Measurements from ENCODE around the gene TEX19.
A peak's percentile ranks its signal among the peaks of the same experiment; 100 is the strongest.
"Not testable (repeated sequence)": the region's sequence is repeated elsewhere in the genome, so short reads cannot be mapped to it uniquely, and the experiment has no call there.

TEX19 gene

GRCh38 chr17:82346342-82347300 is 12.4 kb upstream of the TEX19 start:
- TF ChIP-seq CTCF (conservative IDR thresholded peaks at IDR 0.05; ENCODE audit: control insufficient read depth, insufficient read depth, low read depth, low read length) = no peak
- no peak overlapping the region for H3K4me3 ChIP-seq (ENCODE audit: control insufficient read depth, low read depth, low read length)
- DNase-seq (ENCODE audit: low read depth) = no peak

GRCh38 chr17:82347994-82348393 is 11.1 kb upstream of the TEX19 start:
- not testable (repeated sequence) for H3K4me3 ChIP-seq (ENCODE audit: control insufficient read depth, low read depth, low read length); DNase-seq (ENCODE audit: low read depth)

DNA sequence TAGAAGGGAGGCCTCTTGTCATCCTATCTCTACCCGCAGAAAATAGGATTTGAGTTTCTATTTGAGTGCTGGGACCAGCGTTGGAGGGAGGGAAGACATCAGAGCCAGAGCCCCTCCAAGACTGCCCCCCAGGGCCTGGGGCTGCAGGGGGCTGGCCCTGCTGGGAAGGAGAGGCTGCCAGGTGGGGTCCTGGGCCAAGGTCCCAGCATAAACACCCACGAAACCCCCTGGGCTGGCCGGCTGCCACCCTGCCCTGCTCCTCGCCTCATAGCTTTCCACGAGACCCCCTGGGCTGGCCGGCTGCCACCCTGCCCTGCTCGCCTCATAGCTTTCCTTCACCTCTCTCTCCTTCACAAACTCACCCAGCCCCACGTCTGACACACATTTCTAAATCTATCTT is 10.6 kb upstream of the TEX19 start:
- no peak for TF ChIP-seq CTCF (conservative IDR thresholded peaks at IDR 0.05; ENCODE audit: control insufficient read depth, insufficient read depth, low read depth, low read length)
- H3K4me3 ChIP-seq (ENCODE audit: control insufficient read depth, low read depth, low read length) = no peak overlapping the region
- no peak for DNase-seq (ENCODE audit: low read depth)

GRCh38 chr17:82348866-82349265 is 10.2 kb upstream of the TEX19 start:
- no peak overlapping the region for H3K4me3 ChIP-seq (ENCODE audit: control insufficient read depth, low read depth, low read length)
- no peak for TF ChIP-seq CTCF (conservative IDR thresholded peaks at IDR 0.05; ENCODE audit: control insufficient read depth, insufficient read depth, low read depth, low read length)

DNA sequence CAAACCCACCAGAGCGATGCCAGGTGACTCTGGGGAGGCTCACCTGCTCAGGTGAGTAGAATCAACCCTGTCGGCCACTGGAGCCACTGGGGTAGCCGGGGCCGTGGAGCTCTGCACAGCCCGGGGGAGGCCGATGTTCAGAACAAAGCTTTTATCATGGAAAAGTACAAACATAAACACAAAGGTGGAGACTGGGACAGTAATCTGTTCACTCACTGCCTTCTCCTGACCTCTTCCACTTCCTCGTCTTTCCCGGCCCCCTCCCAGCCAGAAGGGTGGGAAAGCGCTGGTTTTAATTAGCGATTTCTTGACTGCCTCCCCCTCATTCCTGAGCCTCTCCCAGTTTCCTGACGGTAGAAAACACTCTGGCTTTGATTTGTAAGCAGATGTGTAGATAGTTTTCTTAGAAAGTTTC is 9.8 kb upstream of the TEX19 start:
- H3K4me3 ChIP-seq (ENCODE audit: control insufficient read depth, low read depth, low read length) = no peak overlapping the region
- peak; percentile 90 for DNase-seq (ENCODE audit: low read depth)
- TF ChIP-seq CTCF (conservative IDR thresholded peaks at IDR 0.05; ENCODE audit: control insufficient read depth, insufficient read depth, low read depth, low read length) = no peak

More at GRCh38 chr17:82348866-82349265, 10.2 kb upstream of the TEX19 start:
- DNase-seq (ENCODE audit: low read depth) = no peak

DNA sequence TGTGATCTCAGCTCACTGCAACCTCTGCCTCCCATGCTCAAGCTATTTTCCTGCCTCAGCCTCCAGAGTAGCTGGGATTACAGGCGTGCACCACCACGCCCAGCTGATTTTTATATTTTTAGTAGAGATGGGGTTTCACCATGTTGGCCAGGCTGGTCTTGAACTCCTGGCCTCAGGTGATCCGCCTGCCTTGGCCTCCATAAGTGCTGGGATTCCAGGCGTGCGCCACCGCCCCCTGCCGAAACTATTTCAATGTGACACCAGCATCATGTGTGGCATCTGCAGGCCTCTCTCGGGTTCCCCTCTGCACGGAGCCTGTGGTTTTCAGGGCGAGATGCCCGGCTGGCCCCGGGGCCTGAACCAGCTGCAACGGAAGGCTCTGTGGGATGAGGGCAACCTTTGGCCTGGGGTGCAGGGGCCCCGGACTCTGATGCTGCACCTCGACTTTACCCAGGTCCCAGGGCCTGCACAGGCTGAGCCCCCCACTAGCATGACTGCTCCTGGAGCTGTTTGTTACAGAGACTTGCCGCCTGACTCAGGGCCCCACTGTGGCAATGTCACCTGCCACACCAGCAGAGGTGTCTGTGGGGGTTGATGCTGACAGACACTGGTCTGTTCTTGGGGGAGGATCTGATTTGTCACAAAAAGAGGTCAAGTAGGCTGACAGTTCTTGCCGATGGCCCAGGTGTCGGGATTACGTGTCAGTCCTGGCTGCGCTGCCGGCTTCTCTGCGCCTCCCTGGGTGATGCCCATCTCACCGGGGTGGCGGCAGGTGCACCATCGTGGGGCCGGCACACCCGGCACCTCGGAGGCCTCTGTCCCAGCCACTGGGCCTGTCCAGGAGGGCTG is 8.6 kb upstream of the TEX19 start:
- TF ChIP-seq CTCF (conservative IDR thresholded peaks at IDR 0.05; ENCODE audit: control insufficient read depth, insufficient read depth, low read depth, low read length) = no peak
- H3K4me3 ChIP-seq (ENCODE audit: control insufficient read depth, low read depth, low read length) = no peak overlapping the region
- no peak for DNase-seq (ENCODE audit: low read depth)

GRCh38 chr17:82351254-82351712 is 7.8 kb upstream of the TEX19 start:
- no peak overlapping the region for H3K4me3 ChIP-seq (ENCODE audit: control insufficient read depth, low read depth, low read length)
- DNase-seq (ENCODE audit: low read depth) = no peak
- no peak for TF ChIP-seq CTCF (conservative IDR thresholded peaks at IDR 0.05; ENCODE audit: control insufficient read depth, insufficient read depth, low read depth, low read length)

Data from fibroblast of mammary gland (primary cell).